ENCODE data around the gene TMEM132A. TPM values are rescaled to one million over a fixed set of nuclear protein-coding genes. Genes with fewer than 3 reads are reported as not detected.

The TMEM132A gene
- total RNA-seq, 1 donor from 2014 or later: 22.6 TPM

DNA sequence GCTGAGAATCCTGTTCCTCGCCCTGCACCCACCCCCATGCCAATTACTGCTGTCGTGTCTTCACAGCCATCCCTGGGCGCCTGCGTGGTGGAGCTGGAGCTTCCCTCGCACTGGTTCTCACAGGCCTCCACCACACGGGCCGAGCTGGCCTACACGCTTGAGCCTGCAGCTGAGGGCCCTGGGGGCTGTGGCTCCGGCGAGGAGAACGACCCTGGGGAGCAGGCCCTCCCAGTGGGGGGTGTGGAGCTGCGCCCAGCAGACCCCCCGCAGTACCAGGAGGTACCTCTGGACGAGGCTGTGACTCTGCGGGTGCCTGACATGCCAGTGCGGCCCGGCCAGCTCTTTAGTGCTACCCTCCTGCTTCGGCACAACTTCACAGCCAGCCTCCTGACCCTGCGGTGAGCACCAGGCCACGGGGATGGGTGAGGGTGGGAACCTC lies 4.3 kb downstream of the TMEM132A start:
- no peaks in the 10 kb centered on the region for H3K27me3 ChIP-seq (ENCODE audit: control insufficient read depth, insufficient read depth, low read length)
- DNase-seq (ENCODE audit: low read depth) (no peak), FAIRE-seq (no peak)
- no peak for TF ChIP-seq CTCF (IDR thresholded peaks at IDR 0.05; ENCODE audit: insufficient read depth, low read length, severe bottlenecking)
- peaks cover 30% of the 10 kb centered on the region for H3K36me3 ChIP-seq (ENCODE audit: control insufficient read depth, insufficient read depth, low read length)
- H3K4me3 ChIP-seq (ENCODE audit: low read depth, low read length): no peak overlapping the region

GRCh38 chr11:60929764-60930163 lies 5.5 kb downstream of the TMEM132A start:
- no peak for TF ChIP-seq CTCF (IDR thresholded peaks at IDR 0.05; ENCODE audit: insufficient read depth, low read length, severe bottlenecking)
- H3K36me3 ChIP-seq (ENCODE audit: control insufficient read depth, insufficient read depth, low read length): peaks cover 30% of the 10 kb centered on the region
- FAIRE-seq (no peak), DNase-seq (ENCODE audit: low read depth) (no peak)
- no peak overlapping the region for H3K4me3 ChIP-seq (ENCODE audit: low read depth, low read length)
- H3K27me3 ChIP-seq (ENCODE audit: control insufficient read depth, insufficient read depth, low read length): no peaks in the 10 kb centered on the region

DNA sequence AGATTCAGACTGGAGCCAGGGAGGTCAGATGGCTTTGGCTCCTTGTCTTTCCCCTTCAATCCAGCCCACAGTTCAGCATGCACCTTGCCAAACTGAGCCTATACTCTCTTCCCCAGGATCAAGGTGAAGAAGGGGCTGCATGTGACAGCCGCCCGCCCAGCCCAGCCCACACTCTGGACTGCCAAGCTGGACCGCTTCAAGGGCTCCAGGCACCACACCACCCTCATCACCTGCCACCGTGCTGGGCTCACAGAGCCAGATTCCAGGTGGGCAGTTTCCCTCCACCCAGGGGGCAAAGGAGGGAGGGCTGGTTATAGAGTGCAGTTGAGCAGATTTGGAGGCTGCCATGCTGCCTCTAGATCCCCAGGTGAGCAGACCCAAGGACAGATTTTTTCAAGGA lies 6.1 kb downstream of the TMEM132A start:
- no peak for FAIRE-seq
- no peak for DNase-seq (ENCODE audit: low read depth)
- no peaks in the 10 kb centered on the region for H3K27me3 ChIP-seq (ENCODE audit: control insufficient read depth, insufficient read depth, low read length)
- TF ChIP-seq CTCF (IDR thresholded peaks at IDR 0.05; ENCODE audit: insufficient read depth, low read length, severe bottlenecking): no peak
- H3K4me3 ChIP-seq (ENCODE audit: low read depth, low read length): no peak overlapping the region
- peaks cover 30% of the 10 kb centered on the region for H3K36me3 ChIP-seq (ENCODE audit: control insufficient read depth, insufficient read depth, low read length)

DNA sequence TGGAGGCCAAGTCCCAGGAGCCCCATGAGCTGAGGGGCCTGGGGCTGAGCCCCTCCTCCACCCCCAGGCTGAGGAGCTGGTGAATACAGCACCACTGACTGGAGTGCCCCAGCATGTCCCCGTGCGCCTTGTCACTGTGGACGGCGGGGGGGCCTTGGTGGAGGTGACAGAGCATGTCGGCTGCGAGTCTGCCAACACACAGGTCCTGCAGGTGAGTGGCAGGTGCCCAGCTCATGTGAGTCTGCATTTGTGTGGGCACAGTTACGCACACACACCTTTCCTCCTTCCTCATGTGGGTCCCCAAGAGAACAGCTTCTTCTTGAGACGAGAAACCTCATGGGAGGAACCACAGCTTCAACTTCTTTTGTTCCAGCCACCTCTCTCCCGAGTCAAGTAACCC lies 7.7 kb downstream of the TMEM132A start:
- peaks cover 32% of the 10 kb centered on the region for H3K36me3 ChIP-seq (ENCODE audit: control insufficient read depth, insufficient read depth, low read length)
- no peak for DNase-seq (ENCODE audit: low read depth)

GRCh38 chr11:60932605-60933356 lies 8.5 kb downstream of the TMEM132A start:
- no peak for DNase-seq (ENCODE audit: low read depth)
- FAIRE-seq: no peak
- no peaks in the 10 kb centered on the region for H3K27me3 ChIP-seq (ENCODE audit: control insufficient read depth, insufficient read depth, low read length)
- no peak overlapping the region for H3K4me3 ChIP-seq (ENCODE audit: low read depth, low read length)
- TF ChIP-seq CTCF (IDR thresholded peaks at IDR 0.05; ENCODE audit: insufficient read depth, low read length, severe bottlenecking): no peak
- H3K36me3 ChIP-seq (ENCODE audit: control insufficient read depth, insufficient read depth, low read length): peaks cover 30% of the 10 kb centered on the region

More for the DNA sequence above, 7.7 kb downstream of the TMEM132A start:
- H3K4me3 ChIP-seq (ENCODE audit: low read depth, low read length): no peak overlapping the region
- H3K27me3 ChIP-seq (ENCODE audit: control insufficient read depth, insufficient read depth, low read length): no peaks in the 10 kb centered on the region
- no peak for TF ChIP-seq CTCF (IDR thresholded peaks at IDR 0.05; ENCODE audit: insufficient read depth, low read length, severe bottlenecking)
- FAIRE-seq: no peak
